ENCODE measurements around the gene PPP3R2.

PPP3R2 gene

DNA sequence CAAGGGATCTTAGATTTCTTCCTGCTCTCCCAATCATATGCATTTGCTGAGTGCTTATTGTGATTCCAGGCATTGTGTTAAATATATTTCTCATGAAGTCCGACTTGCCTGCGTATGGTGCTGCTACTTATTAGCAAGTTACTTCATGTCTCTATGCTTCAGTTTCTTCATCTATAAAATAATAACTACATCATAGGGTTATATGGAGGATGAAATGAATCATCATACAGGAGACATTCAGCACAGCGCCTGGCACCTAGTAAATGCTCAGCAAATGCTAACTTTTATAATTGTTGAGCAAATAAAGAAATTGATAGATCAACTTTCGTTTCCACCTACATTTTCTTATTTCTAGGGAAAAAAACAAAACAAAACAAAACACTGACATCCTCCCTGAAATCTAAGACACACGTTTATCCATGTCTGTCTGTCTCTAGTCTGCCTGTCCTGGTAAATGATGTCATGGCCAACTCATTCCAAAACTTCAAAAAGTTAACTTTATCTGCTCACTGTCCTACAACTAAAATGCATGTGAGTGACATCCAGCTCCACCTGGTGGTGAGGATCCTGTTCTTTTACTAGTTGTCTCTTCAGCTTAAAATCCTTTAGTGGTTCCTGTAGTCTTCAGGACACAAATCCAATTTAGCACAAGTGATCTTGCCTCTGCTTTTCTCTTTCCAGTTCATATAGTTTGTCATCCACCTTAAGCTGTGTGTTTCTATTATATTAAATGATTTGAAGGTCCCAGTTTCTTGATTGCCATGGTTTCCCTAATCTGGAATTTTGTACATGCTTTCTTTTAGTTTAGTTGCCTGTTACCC, 27.7 kb downstream of the PPP3R2 start:
- Histone ChIP-seq H3K27ac (ENCODE audit: low read length) (no peak overlapping the region), H3K27me3 (ENCODE audit: insufficient read depth, low read length, poor library complexity) (no peaks in the 10 kb centered on the region), H3K4me2 (ENCODE audit: insufficient read depth, low read length) (no peak overlapping the region), H3K4me1 (ENCODE audit: insufficient read depth, low read length) (no peaks in the 10 kb centered on the region), H3K36me3 (ENCODE audit: insufficient read depth, low read length) (peaks cover 34% of the 10 kb centered on the region), H3K9ac (ENCODE audit: low read depth, low read length) (no peak overlapping the region), H4K20me1 (ENCODE audit: insufficient read depth, low read length) (no peaks in the 10 kb centered on the region), H3K79me2 (ENCODE audit: insufficient read depth, low read length) (no peaks in the 10 kb centered on the region), H2AFZ (ENCODE audit: low read depth, low read length) (no peak overlapping the region), H3K4me3 (ENCODE audit: low read depth in 1 of 2, low read length in 2 of 2) (no peak overlapping the region), H3K9me3 (ENCODE audit: insufficient read depth, low read length, severe bottlenecking) (no peaks in the 10 kb centered on the region)
- TF ChIP-seq, protein P1, sequence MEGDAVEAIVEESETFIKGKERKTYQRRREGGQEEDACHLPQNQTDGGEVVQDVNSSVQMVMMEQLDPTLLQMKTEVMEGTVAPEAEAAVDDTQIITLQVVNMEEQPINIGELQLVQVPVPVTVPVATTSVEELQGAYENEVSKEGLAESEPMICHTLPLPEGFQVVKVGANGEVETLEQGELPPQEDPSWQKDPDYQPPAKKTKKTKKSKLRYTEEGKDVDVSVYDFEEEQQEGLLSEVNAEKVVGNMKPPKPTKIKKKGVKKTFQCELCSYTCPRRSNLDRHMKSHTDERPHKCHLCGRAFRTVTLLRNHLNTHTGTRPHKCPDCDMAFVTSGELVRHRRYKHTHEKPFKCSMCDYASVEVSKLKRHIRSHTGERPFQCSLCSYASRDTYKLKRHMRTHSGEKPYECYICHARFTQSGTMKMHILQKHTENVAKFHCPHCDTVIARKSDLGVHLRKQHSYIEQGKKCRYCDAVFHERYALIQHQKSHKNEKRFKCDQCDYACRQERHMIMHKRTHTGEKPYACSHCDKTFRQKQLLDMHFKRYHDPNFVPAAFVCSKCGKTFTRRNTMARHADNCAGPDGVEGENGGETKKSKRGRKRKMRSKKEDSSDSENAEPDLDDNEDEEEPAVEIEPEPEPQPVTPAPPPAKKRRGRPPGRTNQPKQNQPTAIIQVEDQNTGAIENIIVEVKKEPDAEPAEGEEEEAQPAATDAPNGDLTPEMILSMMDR (IDR thresholded peaks at IDR 0.05; ENCODE audit: borderline replicate concordance, extremely low read depth, low read length, poor library complexity, severe bottlenecking): peak; percentile 53
- TF ChIP-seq EZH2 (IDR thresholded peaks at IDR 0.05; ENCODE audit: borderline replicate concordance, low read depth, low read length, severe bottlenecking): no peak
- DNase-seq: peak; percentile 7
- ATAC-seq (ENCODE audit: insufficient read depth, low read depth): 0 out of 3 replicates have a peak, but pooled peaks have one; percentile 39

DNA sequence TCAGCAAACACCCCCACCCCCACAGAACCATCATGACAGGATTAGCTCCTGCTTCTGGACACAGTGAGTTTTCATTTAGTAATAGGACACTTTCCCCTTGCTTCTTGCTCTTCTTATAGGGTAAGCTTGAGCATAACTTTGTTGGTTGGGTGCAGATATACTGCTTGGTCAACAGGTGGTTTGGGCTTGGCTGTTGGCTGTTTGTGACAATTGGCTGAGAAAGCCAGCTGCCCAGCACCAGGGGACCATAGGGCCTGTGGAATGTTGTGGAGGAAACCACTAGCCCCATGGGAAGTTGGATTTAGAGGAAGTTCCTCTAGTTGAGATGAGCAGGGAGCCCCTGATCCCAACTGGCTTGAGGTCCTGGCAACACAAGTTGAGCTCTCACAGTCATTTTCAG, 30.5 kb downstream of the PPP3R2 start:
- peaks cover 56% of the 10 kb centered on the region for H3K36me3 ChIP-seq (ENCODE audit: insufficient read depth, low read length)
- no peak overlapping the region for H3K4me3 ChIP-seq (ENCODE audit: low read depth in 1 of 2, low read length in 2 of 2)
- H3K4me1 ChIP-seq (ENCODE audit: insufficient read depth, low read length): no peaks in the 10 kb centered on the region
- no peaks in the 10 kb centered on the region for H4K20me1 ChIP-seq (ENCODE audit: insufficient read depth, low read length)
- H3K4me2 ChIP-seq (ENCODE audit: insufficient read depth, low read length): no peak overlapping the region
- no peak for ATAC-seq (ENCODE audit: insufficient read depth, low read depth)
- H3K79me2 ChIP-seq (ENCODE audit: insufficient read depth, low read length): no peaks in the 10 kb centered on the region
- no peak for DNase-seq
- TF ChIP-seq EZH2 (IDR thresholded peaks at IDR 0.05; ENCODE audit: borderline replicate concordance, low read depth, low read length, severe bottlenecking): no peak
- TF ChIP-seq, protein P1 (IDR thresholded peaks at IDR 0.05; ENCODE audit: borderline replicate concordance, extremely low read depth, low read length, poor library complexity, severe bottlenecking): no peak
- H3K9me3 ChIP-seq (ENCODE audit: insufficient read depth, low read length, severe bottlenecking): no peaks in the 10 kb centered on the region
- H3K27ac ChIP-seq (ENCODE audit: low read length): no peak overlapping the region
- H3K27me3 ChIP-seq (ENCODE audit: insufficient read depth, low read length, poor library complexity): no peaks in the 10 kb centered on the region
- H3K9ac ChIP-seq (ENCODE audit: low read depth, low read length): no peak overlapping the region
- H2AFZ ChIP-seq (ENCODE audit: low read depth, low read length): no peak overlapping the region

DNA sequence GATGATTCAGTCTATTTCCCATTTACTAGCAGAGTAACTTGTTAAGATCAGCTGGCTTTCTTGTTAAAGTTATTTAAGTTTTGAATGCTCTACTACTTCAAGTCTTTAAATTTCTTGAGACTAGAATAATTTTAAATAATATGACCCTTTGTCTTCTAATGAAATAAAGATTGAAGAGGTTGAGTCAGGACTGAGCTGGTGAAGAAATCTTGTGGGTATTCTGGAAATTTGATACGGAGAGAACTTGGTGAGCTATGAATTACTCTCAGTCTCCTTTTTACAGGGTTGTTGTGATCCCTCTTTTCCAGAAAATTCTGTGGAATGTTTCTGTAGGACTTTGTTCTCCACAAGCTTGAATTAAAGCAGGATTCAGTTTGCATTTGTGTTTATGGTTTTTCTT, 31.8 kb downstream of the PPP3R2 start:
- Histone ChIP-seq H3K9ac (ENCODE audit: low read depth, low read length) (no peak overlapping the region), H3K27me3 (ENCODE audit: insufficient read depth, low read length, poor library complexity) (no peaks in the 10 kb centered on the region), H4K20me1 (ENCODE audit: insufficient read depth, low read length) (no peaks in the 10 kb centered on the region), H3K4me2 (ENCODE audit: insufficient read depth, low read length) (no peak overlapping the region), H3K9me3 (ENCODE audit: insufficient read depth, low read length, severe bottlenecking) (no peaks in the 10 kb centered on the region), H3K27ac (ENCODE audit: low read length) (no peak overlapping the region), H3K36me3 (ENCODE audit: insufficient read depth, low read length) (peaks cover 66% of the 10 kb centered on the region), H2AFZ (ENCODE audit: low read depth, low read length) (no peak overlapping the region), H3K4me3 (ENCODE audit: low read depth in 1 of 2, low read length in 2 of 2) (no peak overlapping the region), H3K4me1 (ENCODE audit: insufficient read depth, low read length) (no peaks in the 10 kb centered on the region), H3K79me2 (ENCODE audit: insufficient read depth, low read length) (no peaks in the 10 kb centered on the region)
- TF ChIP-seq EZH2 (IDR thresholded peaks at IDR 0.05; ENCODE audit: borderline replicate concordance, low read depth, low read length, severe bottlenecking): no peak
- TF ChIP-seq, protein P1 (IDR thresholded peaks at IDR 0.05; ENCODE audit: borderline replicate concordance, extremely low read depth, low read length, poor library complexity, severe bottlenecking): no peak
- ATAC-seq (ENCODE audit: insufficient read depth, low read depth) (no peak), DNase-seq (no peak)

Data from DND-41 (cell line).